PFSK-1 (cell line): ENCODE results near the gene ADCY1.

Experiments
- POLR2AphosphoS5 ChIP-seq: IDR thresholded peaks from 2 replicates; pipeline ENCODE4 v1.6.1; 2012; ENCODE audit warnings: low read depth, mild to moderate bottlenecking, control low read depth, low read length, moderate library complexity
- TF ChIP-seq, protein P1 (sequence below), 2 experiments: IDR thresholded peaks; 2 replicates each; pipeline versions ENCODE4 v1.6.1 to v1.8.0; 2011 to 2012; ENCODE audit warnings: low read depth in 2 of 2, low read length in 2 of 2, control low read depth in 1 of 2, inconsistent platforms in 1 of 2, mild to moderate bottlenecking in 1 of 2, moderate library complexity in 1 of 2; ENCODE audit not compliant: insufficient read depth in 1 of 2

DNA sequence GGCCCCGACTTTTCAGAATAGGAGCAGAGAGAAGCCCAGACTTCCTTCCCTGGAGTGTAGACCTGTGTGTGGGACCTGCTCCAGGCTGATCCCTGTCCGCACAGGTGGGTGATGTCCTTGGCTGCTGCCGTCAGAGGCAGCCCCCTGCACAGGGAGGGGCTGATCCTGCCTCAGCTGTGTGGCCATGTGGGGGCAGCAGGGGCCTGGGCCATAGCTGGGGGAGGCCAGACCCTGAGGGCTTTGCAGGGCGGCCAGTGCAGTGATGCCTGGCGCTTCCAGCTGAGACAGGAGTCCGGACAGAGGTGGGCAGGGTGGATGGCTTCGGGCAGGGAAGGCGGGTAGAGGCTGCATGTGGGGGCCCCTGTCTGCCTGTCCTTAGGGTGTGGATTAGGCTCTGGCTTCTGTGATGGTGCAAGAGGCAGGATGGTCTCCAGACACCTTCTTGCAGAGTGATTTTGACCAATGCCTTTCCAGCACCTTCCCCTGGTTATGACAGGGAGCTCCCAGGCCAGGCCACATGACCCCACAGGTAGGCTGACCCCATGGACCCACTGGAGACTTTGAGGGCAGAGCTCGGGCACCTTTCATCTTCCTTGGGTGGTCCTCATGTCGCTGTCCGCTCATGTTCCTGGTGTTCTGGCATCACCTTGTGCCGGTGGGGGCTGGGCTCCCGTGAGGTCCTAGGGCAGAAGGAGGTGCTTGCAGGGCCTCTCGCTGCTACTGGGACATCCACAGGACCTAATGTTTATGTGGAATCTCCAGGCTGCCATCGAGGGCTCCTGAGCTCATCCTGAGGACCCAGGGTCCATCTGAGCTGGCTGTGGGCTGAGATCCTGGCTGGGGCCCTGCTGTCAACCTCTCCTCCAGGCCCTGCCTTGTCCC lies 141.5 kb downstream of the ADCY1 start:
- TF ChIP-seq, protein P1, sequence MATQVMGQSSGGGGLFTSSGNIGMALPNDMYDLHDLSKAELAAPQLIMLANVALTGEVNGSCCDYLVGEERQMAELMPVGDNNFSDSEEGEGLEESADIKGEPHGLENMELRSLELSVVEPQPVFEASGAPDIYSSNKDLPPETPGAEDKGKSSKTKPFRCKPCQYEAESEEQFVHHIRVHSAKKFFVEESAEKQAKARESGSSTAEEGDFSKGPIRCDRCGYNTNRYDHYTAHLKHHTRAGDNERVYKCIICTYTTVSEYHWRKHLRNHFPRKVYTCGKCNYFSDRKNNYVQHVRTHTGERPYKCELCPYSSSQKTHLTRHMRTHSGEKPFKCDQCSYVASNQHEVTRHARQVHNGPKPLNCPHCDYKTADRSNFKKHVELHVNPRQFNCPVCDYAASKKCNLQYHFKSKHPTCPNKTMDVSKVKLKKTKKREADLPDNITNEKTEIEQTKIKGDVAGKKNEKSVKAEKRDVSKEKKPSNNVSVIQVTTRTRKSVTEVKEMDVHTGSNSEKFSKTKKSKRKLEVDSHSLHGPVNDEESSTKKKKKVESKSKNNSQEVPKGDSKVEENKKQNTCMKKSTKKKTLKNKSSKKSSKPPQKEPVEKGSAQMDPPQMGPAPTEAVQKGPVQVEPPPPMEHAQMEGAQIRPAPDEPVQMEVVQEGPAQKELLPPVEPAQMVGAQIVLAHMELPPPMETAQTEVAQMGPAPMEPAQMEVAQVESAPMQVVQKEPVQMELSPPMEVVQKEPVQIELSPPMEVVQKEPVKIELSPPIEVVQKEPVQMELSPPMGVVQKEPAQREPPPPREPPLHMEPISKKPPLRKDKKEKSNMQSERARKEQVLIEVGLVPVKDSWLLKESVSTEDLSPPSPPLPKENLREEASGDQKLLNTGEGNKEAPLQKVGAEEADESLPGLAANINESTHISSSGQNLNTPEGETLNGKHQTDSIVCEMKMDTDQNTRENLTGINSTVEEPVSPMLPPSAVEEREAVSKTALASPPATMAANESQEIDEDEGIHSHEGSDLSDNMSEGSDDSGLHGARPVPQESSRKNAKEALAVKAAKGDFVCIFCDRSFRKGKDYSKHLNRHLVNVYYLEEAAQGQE (IDR thresholded peaks at IDR 0.05; ENCODE audit: insufficient read depth in 1 of 2, low read depth in 2 of 2, low read length in 2 of 2) = no peak
- no peak for TF ChIP-seq POLR2AphosphoS5
